Epithelial cell of prostate (primary cell): ENCODE results near the gene ARHGEF3.

Source experiments
- DNase-seq: peaks from one replicate; pipeline ENCODE4 v3.0.0-alpha.2; 2011; ENCODE audit warnings: low read depth, low spot score
- H3K27ac ChIP-seq: fragments of 450-650 bp; 2 replicates; pipeline ENCODE4 v1.5.1; 2017; ENCODE audit warnings: mild to moderate bottlenecking

Gene ARHGEF3

GRCh38 chr3:56799251-56799882, 2.4 kb downstream of the ARHGEF3 start:
- H3K27ac ChIP-seq, result peak overlapping the region; percentile 52
- no peak for DNase-seq

GRCh38 chr3:56796996-56797395, 4.8 kb downstream of the ARHGEF3 start:
- no peak overlapping the region for H3K27ac ChIP-seq
- no peak for DNase-seq

DNA sequence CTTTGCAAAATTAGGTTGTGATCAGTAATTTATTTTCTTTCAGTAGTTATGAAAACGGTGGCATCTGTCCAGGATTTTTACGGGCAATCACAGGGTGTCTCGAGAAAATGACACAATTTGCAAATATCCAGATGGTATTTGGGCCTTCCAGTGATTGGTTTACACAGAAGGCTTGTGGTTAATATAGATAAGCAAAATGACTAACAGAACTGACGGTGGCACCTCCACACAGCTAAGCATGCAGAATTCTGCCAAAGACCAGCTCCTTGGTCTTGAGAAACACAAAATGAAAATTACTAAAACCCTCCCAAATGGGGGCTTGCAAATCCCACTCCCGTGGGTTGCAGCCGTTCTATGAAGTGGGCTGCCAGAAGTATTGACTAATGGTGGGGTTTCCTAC, 5.5 kb downstream of the ARHGEF3 start:
- no peak for DNase-seq
- H3K27ac ChIP-seq, result peak overlapping the region; percentile 63

- H3K27ac ChIP-seq, result peak overlapping the region; percentile 63
- DNase-seq, result no peak
Measured at GRCh38 chr3:56795829-56796185, 5.9 kb downstream of the ARHGEF3 start.

DNA sequence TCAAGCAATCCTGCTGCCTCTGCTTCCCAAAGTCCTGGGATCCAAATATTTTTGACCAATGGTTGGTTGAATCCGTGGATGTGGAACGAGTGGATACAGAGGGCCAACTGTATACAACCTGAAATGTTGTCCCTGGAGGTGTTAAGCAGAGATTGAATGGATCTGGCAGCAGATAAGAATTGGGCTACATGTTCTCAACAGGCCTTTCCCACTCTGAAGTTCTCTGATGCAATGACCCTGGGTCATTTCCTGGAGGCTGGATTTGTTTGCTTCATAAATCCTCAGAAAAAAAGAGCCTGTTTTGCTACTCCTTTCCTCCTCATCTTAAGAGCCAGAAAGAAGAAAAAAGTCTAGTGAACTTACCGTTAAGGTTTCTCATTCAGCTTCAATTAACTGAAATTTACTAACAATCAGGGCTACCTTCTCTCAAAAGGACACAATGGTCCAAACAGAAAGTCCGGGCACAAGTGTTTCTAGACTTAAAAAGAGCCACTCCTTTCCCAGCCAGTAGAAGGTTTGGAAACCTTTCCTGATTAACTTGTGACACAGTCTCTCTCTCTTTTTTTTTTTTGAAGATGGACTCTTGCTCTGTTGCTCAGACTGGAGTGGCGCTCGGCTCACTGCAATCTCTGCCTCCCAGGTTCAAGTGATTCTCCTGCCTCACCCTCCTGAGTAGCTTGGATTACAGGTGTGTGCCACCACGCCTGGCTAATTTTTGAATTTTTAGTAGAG, 6.5 kb downstream of the ARHGEF3 start:
- DNase-seq, result no peak
- peak overlapping the region; percentile 63 for H3K27ac ChIP-seq

GRCh38 chr3:56792193-56792592, 9.6 kb downstream of the ARHGEF3 start:
- DNase-seq, result no peak
- no peak overlapping the region for H3K27ac ChIP-seq

- no peak overlapping the region for H3K27ac ChIP-seq
- DNase-seq, result no peak
Measured at GRCh38 chr3:56790016-56790821, 11.5 kb downstream of the ARHGEF3 start.

DNA sequence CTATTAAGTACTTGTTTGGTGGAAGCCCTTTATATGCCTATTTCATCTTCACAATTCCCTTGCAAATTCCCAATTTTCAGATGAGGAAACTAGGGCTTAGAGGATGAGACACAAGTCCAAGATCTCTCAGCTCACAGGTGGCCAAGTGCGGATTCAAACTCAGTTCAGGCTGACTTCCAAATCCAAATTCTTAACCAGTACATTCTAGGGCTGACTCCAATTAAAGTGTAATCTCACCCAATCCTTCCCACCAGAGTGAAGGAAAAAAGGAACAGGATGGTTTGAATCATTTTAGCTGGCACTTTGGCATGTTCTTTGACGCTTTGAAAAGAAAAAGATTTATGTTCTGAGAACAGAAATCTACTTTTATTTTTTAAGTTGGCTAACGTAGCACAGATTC, 12.7 kb downstream of the ARHGEF3 start:
- DNase-seq, result no peak
- no peak overlapping the region for H3K27ac ChIP-seq

DNA sequence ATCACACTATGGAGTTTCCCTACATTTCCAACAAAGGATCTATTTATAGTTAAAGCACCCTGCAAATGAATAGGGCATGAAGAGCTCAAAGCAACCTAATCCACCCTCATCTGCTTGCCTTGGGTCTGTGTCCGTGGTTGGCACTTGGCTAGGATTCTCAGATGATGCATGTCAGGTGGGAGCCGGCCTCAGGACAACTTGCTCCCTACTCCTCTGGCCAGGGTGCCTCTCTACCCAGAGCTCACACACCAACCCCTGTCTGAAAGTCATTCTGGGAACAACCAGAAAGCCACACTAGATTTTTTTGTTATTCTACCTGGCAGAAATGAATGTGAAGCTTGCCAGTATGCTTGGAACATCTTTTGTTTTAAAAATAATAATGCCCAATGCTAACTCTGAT, 13.2 kb downstream of the ARHGEF3 start:
- no peak for DNase-seq
- H3K27ac ChIP-seq, result no peak overlapping the region

DNA sequence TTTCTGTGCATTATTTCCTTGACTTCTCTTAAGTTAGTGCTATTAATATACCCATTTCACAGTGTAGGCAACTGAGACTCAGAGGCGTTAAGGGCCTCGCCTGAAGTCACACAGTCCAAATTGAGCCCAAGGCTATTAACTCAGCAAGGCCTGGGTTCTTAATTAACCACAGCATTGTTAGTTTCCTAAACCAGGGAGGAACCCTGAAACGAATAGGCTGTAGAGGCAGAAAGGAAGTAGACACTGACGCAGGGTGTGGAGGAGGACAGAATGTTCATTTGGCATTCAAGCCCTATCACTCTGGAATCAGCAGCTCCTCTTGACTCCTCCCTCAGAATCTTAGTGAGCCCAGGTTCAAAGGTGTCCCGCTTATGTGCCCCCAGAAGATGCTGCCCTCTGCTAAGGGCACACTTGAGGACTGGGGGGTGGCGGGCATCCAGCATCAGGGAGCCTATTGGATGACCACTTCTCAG, 13.9 kb downstream of the ARHGEF3 start:
- H3K27ac ChIP-seq, result no peak overlapping the region
- DNase-seq, result no peak

DNA sequence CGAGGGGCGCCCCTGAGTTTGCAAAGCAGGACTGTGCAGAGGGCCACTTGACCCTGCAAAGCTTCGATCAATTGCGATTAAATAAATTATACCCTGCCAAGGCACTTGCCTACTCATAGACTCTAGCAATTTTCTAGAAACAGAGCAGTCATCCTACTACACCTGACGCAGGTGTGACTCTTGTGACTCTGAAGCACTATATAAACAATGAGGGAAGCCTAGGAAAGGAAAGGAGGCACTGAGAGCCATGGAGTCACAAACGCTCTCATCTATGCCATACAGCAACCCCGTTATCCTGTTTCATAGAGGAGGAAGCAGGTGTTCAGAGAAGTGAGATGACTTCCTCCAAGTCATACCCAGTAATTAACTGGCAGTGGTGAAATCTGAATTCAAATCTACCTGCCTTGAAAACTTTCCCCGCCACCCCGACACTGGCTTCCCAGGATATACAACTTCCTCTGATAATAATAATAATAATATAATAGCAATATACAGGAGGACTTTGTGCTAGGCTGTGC, 14.4 kb downstream of the ARHGEF3 start:
- no peak for DNase-seq
- no peak overlapping the region for H3K27ac ChIP-seq

DNA sequence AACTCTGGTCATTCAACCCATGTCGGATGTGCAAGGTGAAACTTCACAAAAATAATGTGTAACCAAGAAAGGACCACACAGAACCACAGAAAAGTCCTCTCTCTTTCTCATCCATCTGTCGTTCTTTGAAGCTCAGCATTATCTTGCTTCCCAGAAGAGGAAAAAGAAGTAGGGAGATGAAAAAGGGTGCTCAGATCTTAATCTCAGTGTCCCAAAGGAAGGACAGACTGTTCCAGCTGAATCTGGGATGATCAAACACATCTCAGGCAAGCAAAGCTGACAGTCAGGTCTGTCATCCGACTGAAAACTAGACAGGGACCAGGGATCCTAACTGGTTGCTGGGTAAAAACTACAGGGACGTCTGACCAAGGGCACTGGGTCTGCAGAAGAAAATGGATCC, 16.2 kb downstream of the ARHGEF3 start:
- no peak overlapping the region for H3K27ac ChIP-seq
- DNase-seq, result no peak

- no peak for DNase-seq
- H3K27ac ChIP-seq, result peak overlapping the region; percentile 96
Measured at GRCh38 chr3:56784448-56785001, 17.2 kb downstream of the ARHGEF3 start.

DNA sequence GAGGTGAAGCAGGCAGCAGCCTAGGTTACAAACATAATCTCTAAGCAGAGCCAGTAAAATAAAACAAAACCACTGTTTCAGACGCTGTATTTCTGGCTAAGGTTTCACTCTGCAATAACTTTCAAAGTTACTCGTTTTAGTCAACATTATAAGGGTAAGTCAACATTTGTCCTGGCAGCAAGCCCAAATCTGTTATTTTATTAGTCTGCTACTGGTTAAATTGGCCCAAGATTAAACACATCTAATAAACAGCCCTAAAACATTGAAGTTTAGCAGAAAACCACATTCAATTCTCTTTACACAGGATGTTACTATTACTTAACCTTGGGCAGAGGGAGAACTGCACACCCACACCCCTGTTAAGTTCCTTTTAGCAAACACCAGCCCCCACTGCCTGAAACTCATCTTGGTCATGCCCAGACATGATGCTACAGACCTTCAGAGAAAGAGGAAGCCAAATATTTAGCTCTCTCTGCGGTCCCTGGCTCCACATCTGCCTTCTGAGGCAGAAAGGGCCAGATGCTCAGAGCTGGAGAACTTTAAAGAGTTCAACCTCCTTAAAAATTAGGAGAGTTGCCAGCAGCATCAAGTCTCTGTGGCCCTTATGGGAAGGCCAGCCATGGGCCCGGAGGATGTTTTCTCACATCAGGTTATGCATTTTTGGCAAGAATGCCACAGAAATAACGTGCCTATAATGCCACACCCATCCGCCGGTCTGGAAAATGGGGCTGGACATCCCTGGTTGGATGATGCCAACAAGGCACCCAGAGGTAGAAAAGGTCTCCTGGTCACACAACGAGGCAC, 17.9 kb downstream of the ARHGEF3 start:
- DNase-seq, result peak; percentile 79
- H3K27ac ChIP-seq, result peak overlapping the region; percentile 96

GRCh38 chr3:56782906-56783305, 18.8 kb downstream of the ARHGEF3 start:
- peak overlapping the region; percentile 96 for H3K27ac ChIP-seq
- DNase-seq, result no peak

GRCh38 chr3:56782215-56782614, 19.5 kb downstream of the ARHGEF3 start:
- H3K27ac ChIP-seq, result peak overlapping the region; percentile 96
- no peak for DNase-seq

GRCh38 chr3:56781762-56782161, 20.0 kb downstream of the ARHGEF3 start:
- H3K27ac ChIP-seq, result no peak overlapping the region
- DNase-seq, result no peak

GRCh38 chr3:56780936-56781335, 20.8 kb downstream of the ARHGEF3 start:
- no peak overlapping the region for H3K27ac ChIP-seq
- DNase-seq, result no peak

DNA sequence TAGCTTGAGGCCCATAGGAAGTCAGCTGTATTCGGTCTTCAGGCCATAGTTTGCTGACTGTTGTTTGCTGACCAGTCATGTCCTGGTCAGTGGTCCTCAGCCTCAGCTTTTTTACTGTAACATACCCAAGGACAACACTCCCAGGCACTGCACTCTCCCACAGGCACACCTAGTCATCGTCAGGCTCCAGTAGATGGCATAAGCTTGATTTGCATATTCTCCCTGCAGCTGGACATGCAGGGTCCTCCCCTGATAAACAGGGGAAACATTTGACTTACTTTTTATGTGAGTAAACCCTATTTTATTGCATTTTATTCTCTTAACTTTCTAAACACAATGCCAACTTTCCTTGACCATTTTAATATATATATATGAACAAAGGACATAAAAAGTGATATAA, 22.9 kb downstream of the ARHGEF3 start:
- DNase-seq, result no peak
- H3K27ac ChIP-seq, result no peak overlapping the region

- no peak for DNase-seq
- H3K27ac ChIP-seq, result no peak overlapping the region
Measured at GRCh38 chr3:56776556-56776950, 25.2 kb downstream of the ARHGEF3 start.
